GM23248 (cell line): ENCODE data around the gene SMIM13.

Source experiments
- EZH2 ChIP-seq: fragments of 200-600 bp; sonication (generic); IDR thresholded peaks from 2 replicates; pipeline ENCODE4 v1.6.1; 2018; ENCODE audit warnings: antibody characterized with exemption, mild to moderate bottlenecking; ENCODE audit not compliant: insufficient read depth, poor library complexity, severe bottlenecking
- EZH2phosphoT487 ChIP-seq: fragments of 200-600 bp; sonication (generic); IDR thresholded peaks from 2 replicates; pipeline ENCODE4 v1.6.1; 2018; ENCODE audit warnings: antibody characterized with exemption, moderate library complexity, mild to moderate bottlenecking, low read depth; ENCODE audit not compliant: insufficient read depth

DNA sequence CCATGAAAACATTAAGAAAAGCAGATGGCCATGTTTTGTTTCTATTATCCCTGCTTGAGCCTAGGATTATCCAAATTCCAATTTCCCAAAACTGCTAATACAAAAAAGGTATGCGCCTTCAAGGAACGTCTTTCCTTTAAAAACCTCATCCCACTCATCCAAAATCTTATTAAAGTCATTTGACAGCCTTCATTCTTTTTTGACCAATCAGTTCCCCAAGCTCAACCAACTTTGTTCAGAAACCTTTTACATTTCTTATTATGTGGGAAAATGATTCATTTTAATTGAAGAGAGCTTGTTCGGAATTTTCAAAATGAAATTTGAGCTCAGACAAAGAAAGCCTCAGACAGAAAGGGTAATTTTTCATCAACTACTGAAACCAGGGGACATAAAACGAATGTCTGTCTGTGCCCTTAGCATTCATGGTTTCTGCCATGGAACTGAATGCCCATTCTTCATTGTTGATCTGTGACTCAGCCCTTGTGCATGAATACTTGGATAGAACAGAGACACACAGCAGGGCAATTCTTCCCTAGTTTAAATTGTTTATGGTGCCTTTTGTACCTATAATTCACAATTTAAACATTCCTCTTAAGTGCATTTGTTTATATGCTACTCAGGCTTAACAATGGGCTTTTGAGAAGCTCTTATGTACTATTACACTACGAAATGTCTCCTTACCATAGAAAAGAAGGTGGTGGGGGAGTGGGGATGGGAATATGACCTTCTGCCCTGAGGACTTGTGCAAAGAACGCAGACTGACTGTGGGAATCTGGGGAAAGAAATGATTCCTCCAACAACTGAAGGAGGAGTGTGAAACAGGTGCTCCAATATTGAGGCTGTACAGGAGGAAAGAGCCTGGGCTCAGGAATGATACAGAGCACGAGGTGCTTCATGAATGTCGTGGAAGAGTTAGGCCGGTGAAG, 67.7 kb downstream of the SMIM13 start:
- no peak for TF ChIP-seq EZH2
- TF ChIP-seq EZH2phosphoT487: no peak
